WTC11 (cell line): ENCODE data around the gene RPS6KA2. TPM values are rescaled to one million over a fixed set of nuclear protein-coding genes. Genes with fewer than 3 reads are reported as not detected.

Experiments
- ATAC-seq: fragments of 200-7000 bp; cut with Tn5 transposase; 2 replicates; pipeline ENCODE4 v1.10.0; 2021; ENCODE audit warnings: mild to moderate bottlenecking, moderate library complexity
- CTCF ChIA-PET: fragments of 300-600 bp; sonication (Branson Sonifier 250); formaldehyde crosslinking; loops from one replicate; lab custom pipeline; 2021; ENCODE audit warnings: antibody characterized with exemption; lab: Charles Lee
- POLR2A ChIA-PET: fragments of 350-600 bp; sonication (Branson Sonifier 250); formaldehyde crosslinking; loops from one replicate; lab custom pipeline; 2021; ENCODE audit warnings: antibody characterized with exemption; lab: Charles Lee
- DNase-seq: peaks from one replicate; pipeline ENCODE4 v3.0.0; 2021; ENCODE audit warnings: low spot score
- H3K27ac Mint-ChIP-seq: 2 replicates; pipeline ENCODE4 v1.8.0; 2021; ENCODE audit warnings: mixed read lengths
- H3K27me3 Mint-ChIP-seq: 2 replicates; pipeline ENCODE4 v1.8.0; 2021; ENCODE audit warnings: low read depth, mild to moderate bottlenecking, moderate library complexity, mixed read lengths
- H3K36me3 Mint-ChIP-seq: 2 replicates; pipeline ENCODE4 v1.8.0; 2021; ENCODE audit warnings: mixed read lengths
- H3K4me1 Mint-ChIP-seq: 2 replicates; pipeline ENCODE4 v1.8.0; 2022; ENCODE audit warnings: mixed read lengths
- H3K4me3 Mint-ChIP-seq: 2 replicates; pipeline ENCODE4 v1.8.0; 2021; ENCODE audit warnings: mild to moderate bottlenecking, moderate library complexity, mixed read lengths
- H3K9me3 Mint-ChIP-seq: 2 replicates; pipeline ENCODE4 v1.8.0; 2021; ENCODE audit warnings: mixed read lengths
- E2F4 ChIP-seq: sonication (generic); formaldehyde crosslinking; IDR thresholded peaks from 2 replicates; pipeline ENCODE4 v1.8.1; 2022; ENCODE audit warnings: low read depth, mild to moderate bottlenecking, moderate library complexity, missing genetic modification reagents, borderline replicate concordance
- GRHL2 ChIP-seq: fragments of 250-450 bp; sonication (Bioruptor Pico); IDR thresholded peaks from 2 replicates; pipeline ENCODE4 v1.8.0; 2022; ENCODE audit warnings: mild to moderate bottlenecking, moderate library complexity; ENCODE audit not compliant: insufficient replicate concordance, severe bottlenecking
- HMGA2 ChIP-seq: fragments of 250-450 bp; sonication (Bioruptor Pico); IDR thresholded peaks from 2 replicates; pipeline ENCODE4 v1.4.0; 2021; ENCODE audit warnings: mild to moderate bottlenecking, moderate library complexity
- IRF1 ChIP-seq: sonication (generic); formaldehyde crosslinking; IDR thresholded peaks from 2 replicates; pipeline ENCODE4 v1.8.0; 2023; ENCODE audit warnings: missing genetic modification reagents
- JUN ChIP-seq: sonication (generic); formaldehyde crosslinking; IDR thresholded peaks from 2 replicates; pipeline ENCODE4 v1.8.0; 2023; ENCODE audit warnings: mild to moderate bottlenecking, missing genetic modification reagents
- NFATC4 ChIP-seq: fragments of 250-450 bp; sonication (Bioruptor Pico); IDR thresholded peaks from 2 replicates; pipeline ENCODE4 v1.9.0; 2021; ENCODE audit warnings: mild to moderate bottlenecking
- ZNF281 ChIP-seq: sonication (generic); formaldehyde crosslinking; IDR thresholded peaks from 2 replicates; pipeline ENCODE4 v1.8.0; 2023; ENCODE audit warnings: mild to moderate bottlenecking, missing genetic modification reagents
- ZNF317 ChIP-seq: sonication (generic); formaldehyde crosslinking; IDR thresholded peaks from 2 replicates; pipeline ENCODE4 v1.8.1; 2023; ENCODE audit warnings: low read depth, mild to moderate bottlenecking, moderate library complexity, missing genetic modification reagents, borderline replicate concordance
- total RNA-seq: library from RNA; stranded (reverse); gene quantifications from 3 replicates; pipeline ENCODE4 v1.2.3, GENCODE V29; 2021
- TF ChIP-seq, protein P1 (sequence below): fragments of 250-450 bp; sonication (Bioruptor Pico); IDR thresholded peaks from 2 replicates; pipeline ENCODE4 v1.9.0; 2021; ENCODE audit warnings: moderate library complexity, mild to moderate bottlenecking, inconsistent platforms, borderline replicate concordance
- TF ChIP-seq, protein P2 (sequence below): sonication (generic); formaldehyde crosslinking; IDR thresholded peaks from 2 replicates; pipeline ENCODE4 v1.8.1; 2022; ENCODE audit warnings: mild to moderate bottlenecking, missing genetic modification reagents, moderate library complexity, borderline replicate concordance
- TF ChIP-seq, protein P3 (sequence below): fragments of 250-450 bp; sonication (Bioruptor Pico); IDR thresholded peaks from 2 replicates; pipeline ENCODE4 v2.1.2; 2022; ENCODE audit warnings: mild to moderate bottlenecking, moderate library complexity
- TF ChIP-seq, protein P4 (sequence below): sonication (generic); formaldehyde crosslinking; IDR thresholded peaks from 2 replicates; pipeline ENCODE4 v1.8.0; 2022; ENCODE audit warnings: mild to moderate bottlenecking, missing genetic modification reagents

The RPS6KA2 gene
- total RNA-seq, 1 experiment from 2014 or later: 24.2 TPM

- CTCF ChIA-PET: no interaction called here
- H3K36me3 Mint-ChIP-seq: peaks cover 5% of the 10 kb centered on the region
These were observed 132.1 kb downstream of the RPS6KA2 start for GRCh38 chr6:166494757-166495486.

More at GRCh38 chr6:166494757-166495486, 132.1 kb downstream of the RPS6KA2 start:
- TF ChIP-seq, protein P1, sequence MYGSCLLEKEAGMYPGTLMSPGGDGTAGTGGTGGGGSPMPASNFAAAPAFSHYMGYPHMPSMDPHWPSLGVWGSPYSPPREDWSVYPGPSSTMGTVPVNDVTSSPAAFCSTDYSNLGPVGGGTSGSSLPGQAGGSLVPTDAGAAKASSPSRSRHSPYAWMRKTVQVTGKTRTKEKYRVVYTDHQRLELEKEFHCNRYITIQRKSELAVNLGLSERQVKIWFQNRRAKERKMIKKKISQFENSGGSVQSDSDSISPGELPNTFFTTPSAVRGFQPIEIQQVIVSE (CRISPR knock-in tag): no peak
- TF ChIP-seq JUN (CRISPR knock-in tag) (no peak), HMGA2 (no peak), ZNF317 (CRISPR knock-in tag) (no peak), IRF1 (CRISPR knock-in tag) (no peak), E2F4 (CRISPR knock-in tag) (no peak), GRHL2 (CRISPR knock-in tag) (no peak), ZNF281 (no peak), NFATC4 (no peak)
- TF ChIP-seq, protein P2, sequence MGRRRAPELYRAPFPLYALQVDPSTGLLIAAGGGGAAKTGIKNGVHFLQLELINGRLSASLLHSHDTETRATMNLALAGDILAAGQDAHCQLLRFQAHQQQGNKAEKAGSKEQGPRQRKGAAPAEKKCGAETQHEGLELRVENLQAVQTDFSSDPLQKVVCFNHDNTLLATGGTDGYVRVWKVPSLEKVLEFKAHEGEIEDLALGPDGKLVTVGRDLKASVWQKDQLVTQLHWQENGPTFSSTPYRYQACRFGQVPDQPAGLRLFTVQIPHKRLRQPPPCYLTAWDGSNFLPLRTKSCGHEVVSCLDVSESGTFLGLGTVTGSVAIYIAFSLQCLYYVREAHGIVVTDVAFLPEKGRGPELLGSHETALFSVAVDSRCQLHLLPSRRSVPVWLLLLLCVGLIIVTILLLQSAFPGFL (CRISPR knock-in tag): no peak
- TF ChIP-seq, protein P3, sequence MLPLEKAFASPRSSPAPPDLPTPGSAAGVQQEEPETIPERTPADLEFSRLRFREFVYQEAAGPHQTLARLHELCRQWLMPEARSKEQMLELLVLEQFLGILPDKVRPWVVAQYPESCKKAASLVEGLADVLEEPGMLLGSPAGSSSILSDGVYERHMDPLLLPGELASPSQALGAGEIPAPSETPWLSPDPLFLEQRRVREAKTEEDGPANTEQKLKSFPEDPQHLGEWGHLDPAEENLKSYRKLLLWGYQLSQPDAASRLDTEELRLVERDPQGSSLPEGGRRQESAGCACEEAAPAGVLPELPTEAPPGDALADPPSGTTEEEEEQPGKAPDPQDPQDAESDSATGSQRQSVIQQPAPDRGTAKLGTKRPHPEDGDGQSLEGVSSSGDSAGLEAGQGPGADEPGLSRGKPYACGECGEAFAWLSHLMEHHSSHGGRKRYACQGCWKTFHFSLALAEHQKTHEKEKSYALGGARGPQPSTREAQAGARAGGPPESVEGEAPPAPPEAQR (CRISPR knock-in tag): no peak
- TF ChIP-seq, protein P4, sequence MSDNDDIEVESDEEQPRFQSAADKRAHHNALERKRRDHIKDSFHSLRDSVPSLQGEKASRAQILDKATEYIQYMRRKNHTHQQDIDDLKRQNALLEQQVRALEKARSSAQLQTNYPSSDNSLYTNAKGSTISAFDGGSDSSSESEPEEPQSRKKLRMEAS: no peak
- POLR2A ChIA-PET: no interaction called here
- Mint-ChIP-seq H3K27me3 (no peaks in the 10 kb centered on the region), H3K4me3 (no peak overlapping the region), H3K27ac (no peak overlapping the region), H3K4me1 (peaks cover 4% of the 10 kb centered on the region), H3K9me3 (no peaks in the 10 kb centered on the region)
- ATAC-seq: no peak
- no peak for DNase-seq
